ENCODE data around the gene TAX1BP1. TPM values are rescaled to one million over a fixed set of nuclear protein-coding genes. Genes with fewer than 3 reads are reported as not detected.

Gene TAX1BP1
- total RNA-seq, 1 experiment from 2014 or later: 69.9 TPM

DNA sequence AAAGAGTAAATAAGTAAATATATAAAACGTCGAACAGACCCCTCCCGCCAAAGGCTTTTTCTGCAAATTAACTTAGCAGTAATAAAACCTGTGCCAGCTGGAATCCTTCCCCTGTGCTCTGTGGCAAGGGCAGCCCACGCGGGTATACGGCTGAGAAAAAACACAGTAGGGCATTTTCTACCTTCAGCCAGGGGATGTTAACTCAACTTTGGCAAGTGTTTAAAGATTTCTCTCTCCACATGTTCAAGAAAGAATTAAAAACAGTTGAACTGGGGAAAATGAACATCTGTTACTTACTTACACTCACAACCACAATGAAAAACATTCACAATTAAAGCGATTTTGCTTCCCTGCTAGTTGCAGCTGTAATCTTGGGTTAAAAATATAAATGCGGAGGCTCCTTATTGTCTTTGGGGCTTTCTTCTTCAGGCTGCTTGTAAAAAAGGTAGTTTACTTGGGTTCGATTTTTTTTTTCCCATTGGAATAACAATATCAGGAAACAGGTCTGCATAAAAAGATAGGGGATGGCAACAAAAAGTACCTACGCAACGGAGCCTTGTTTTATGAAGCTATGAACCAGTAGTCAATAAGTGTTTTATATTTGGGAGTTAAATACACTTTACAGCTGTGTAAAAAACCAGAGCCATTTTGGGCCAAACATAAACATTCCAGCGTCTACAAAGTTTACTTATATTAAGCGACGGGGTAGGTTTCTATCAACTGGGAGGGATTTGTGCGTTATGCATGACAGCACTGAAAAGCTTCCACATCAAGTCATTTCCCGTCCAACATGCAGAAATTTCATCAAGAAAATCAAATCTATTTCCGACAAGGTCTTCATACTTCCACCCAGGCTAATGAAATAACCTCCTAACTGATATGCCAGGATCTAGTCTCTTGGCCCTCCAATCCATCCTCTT is 132.7 kb downstream of the TAX1BP1 start:
- no peaks in the 10 kb centered on the region for H3K36me3 Mint-ChIP-seq
- H3K27ac Mint-ChIP-seq: no peak overlapping the region
- POLR2A ChIA-PET: no interaction called here
- TF ChIP-seq OVOL2 (CRISPR knock-in tag; IDR thresholded peaks at IDR 0.05; ENCODE audit: borderline replicate concordance) (no peak), SMAD4 (CRISPR knock-in tag; IDR thresholded peaks at IDR 0.05) (no peak), E2F5 (CRISPR knock-in tag; IDR thresholded peaks at IDR 0.05) (no peak), ESRRA (CRISPR knock-in tag; IDR thresholded peaks at IDR 0.05; ENCODE audit: borderline replicate concordance) (no peak), PRRX2 (CRISPR knock-in tag; IDR thresholded peaks at IDR 0.05) (no peak), ZNF232 (CRISPR knock-in tag; IDR thresholded peaks at IDR 0.05) (no peak), ZNF671 (CRISPR knock-in tag; IDR thresholded peaks at IDR 0.05) (no peak), IRF2 (CRISPR knock-in tag; IDR thresholded peaks at IDR 0.05; ENCODE audit: borderline replicate concordance, low read depth) (no peak), TP53 (CRISPR knock-in tag; IDR thresholded peaks at IDR 0.05) (no peak)
- TF ChIP-seq, protein P1, sequence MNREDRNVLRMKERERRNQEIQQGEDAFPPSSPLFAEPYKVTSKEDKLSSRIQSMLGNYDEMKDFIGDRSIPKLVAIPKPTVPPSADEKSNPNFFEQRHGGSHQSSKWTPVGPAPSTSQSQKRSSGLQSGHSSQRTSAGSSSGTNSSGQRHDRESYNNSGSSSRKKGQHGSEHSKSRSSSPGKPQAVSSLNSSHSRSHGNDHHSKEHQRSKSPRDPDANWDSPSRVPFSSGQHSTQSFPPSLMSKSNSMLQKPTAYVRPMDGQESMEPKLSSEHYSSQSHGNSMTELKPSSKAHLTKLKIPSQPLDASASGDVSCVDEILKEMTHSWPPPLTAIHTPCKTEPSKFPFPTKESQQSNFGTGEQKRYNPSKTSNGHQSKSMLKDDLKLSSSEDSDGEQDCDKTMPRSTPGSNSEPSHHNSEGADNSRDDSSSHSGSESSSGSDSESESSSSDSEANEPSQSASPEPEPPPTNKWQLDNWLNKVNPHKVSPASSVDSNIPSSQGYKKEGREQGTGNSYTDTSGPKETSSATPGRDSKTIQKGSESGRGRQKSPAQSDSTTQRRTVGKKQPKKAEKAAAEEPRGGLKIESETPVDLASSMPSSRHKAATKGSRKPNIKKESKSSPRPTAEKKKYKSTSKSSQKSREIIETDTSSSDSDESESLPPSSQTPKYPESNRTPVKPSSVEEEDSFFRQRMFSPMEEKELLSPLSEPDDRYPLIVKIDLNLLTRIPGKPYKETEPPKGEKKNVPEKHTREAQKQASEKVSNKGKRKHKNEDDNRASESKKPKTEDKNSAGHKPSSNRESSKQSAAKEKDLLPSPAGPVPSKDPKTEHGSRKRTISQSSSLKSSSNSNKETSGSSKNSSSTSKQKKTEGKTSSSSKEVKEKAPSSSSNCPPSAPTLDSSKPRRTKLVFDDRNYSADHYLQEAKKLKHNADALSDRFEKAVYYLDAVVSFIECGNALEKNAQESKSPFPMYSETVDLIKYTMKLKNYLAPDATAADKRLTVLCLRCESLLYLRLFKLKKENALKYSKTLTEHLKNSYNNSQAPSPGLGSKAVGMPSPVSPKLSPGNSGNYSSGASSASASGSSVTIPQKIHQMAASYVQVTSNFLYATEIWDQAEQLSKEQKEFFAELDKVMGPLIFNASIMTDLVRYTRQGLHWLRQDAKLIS (CRISPR knock-in tag; IDR thresholded peaks at IDR 0.05; ENCODE audit: borderline replicate concordance): no peak
- TF ChIP-seq, protein P2, sequence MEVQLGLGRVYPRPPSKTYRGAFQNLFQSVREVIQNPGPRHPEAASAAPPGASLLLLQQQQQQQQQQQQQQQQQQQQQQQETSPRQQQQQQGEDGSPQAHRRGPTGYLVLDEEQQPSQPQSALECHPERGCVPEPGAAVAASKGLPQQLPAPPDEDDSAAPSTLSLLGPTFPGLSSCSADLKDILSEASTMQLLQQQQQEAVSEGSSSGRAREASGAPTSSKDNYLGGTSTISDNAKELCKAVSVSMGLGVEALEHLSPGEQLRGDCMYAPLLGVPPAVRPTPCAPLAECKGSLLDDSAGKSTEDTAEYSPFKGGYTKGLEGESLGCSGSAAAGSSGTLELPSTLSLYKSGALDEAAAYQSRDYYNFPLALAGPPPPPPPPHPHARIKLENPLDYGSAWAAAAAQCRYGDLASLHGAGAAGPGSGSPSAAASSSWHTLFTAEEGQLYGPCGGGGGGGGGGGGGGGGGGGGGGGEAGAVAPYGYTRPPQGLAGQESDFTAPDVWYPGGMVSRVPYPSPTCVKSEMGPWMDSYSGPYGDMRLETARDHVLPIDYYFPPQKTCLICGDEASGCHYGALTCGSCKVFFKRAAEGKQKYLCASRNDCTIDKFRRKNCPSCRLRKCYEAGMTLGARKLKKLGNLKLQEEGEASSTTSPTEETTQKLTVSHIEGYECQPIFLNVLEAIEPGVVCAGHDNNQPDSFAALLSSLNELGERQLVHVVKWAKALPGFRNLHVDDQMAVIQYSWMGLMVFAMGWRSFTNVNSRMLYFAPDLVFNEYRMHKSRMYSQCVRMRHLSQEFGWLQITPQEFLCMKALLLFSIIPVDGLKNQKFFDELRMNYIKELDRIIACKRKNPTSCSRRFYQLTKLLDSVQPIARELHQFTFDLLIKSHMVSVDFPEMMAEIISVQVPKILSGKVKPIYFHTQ (CRISPR knock-in tag; IDR thresholded peaks at IDR 0.05): no peak
- CTCF ChIA-PET: no interaction called here
- peaks cover 53% of the 10 kb centered on the region for H3K4me1 Mint-ChIP-seq
- DNase-seq (ENCODE audit: low spot score): no peak
- no peaks in the 10 kb centered on the region for H3K27me3 Mint-ChIP-seq (ENCODE audit: low read depth)
- H3K4me3 Mint-ChIP-seq: no peak overlapping the region
- no peaks in the 10 kb centered on the region for H3K9me3 Mint-ChIP-seq
- ATAC-seq: no peak

- Mint-ChIP-seq H3K4me1 (peaks cover 42% of the 10 kb centered on the region), H3K27me3 (ENCODE audit: low read depth) (no peaks in the 10 kb centered on the region), H3K36me3 (no peaks in the 10 kb centered on the region), H3K9me3 (no peaks in the 10 kb centered on the region), H3K4me3 (no peak overlapping the region), H3K27ac (no peak overlapping the region)
- DNase-seq (ENCODE audit: low spot score) (no peak), ATAC-seq (no peak)
- ChIA-PET CTCF (interaction anchor here (1.1 kb wide), 1 partner anchor 13 kb away, joined by 4 read pairs; no protein-coding TSS in a partner anchor), POLR2A (no interaction called here)
- no peak for TF ChIP-seq EMX1 (CRISPR knock-in tag; IDR thresholded peaks at IDR 0.05)
Measured at GRCh38 chr7:27873981-27874957, 134.3 kb downstream of the TAX1BP1 start.
